Mononuclear cell (primary cell): Measurements from ENCODE around the gene YIPF2. TPM values are rescaled to one million over a fixed set of nuclear protein-coding genes. Genes with fewer than 3 reads are reported as not detected.

Source experiments
- H3K27me3 ChIP-seq: 2 replicates; pipeline ENCODE4 v1.6.0; 2011; ENCODE audit warnings: low read length, control low read depth; ENCODE audit not compliant: insufficient read depth
- H3K4me1 ChIP-seq: 2 replicates; pipeline ENCODE4 v1.5.1; 2011; ENCODE audit warnings: mild to moderate bottlenecking, low read length, control low read depth; ENCODE audit not compliant: insufficient read depth
- H3K4me3 ChIP-seq: 2 replicates; pipeline ENCODE4 v1.5.1; 2011; ENCODE audit warnings: mild to moderate bottlenecking, low read length, moderate library complexity
- H3K9me3 ChIP-seq: 2 replicates; pipeline ENCODE4 v1.5.1; 2011; ENCODE audit warnings: low read depth, mild to moderate bottlenecking, control low read depth, low read length
- total RNA-seq: library from RNA; depleted of rRNA; stranded (reverse); fragments of >200 nt; gene quantifications from one replicate; pipeline ENCODE4 v1.2.3, GENCODE V29; 2012

YIPF2 gene
- total RNA-seq, 1 donor: 11.9 TPM

DNA sequence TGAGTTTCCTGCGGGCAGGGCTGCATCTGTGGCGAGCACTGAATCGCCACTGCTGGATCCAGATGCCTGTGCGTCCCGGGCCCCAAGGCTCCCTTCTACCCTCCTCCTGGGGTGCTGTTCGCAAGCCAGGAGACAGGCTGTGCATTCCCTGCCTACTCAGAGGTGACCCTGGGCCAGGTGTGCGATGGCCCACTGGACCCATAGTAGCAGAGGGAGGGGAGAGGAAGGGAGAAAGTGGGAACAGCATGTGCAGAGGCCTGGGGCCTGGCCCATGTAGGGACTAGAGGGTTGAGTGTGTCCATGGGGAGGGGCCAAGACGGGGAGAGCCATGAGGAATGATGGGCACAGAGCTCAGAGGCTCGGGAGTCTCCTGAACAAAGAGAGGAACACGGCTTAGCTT is 29.8 kb downstream of the YIPF2 start:
- Histone ChIP-seq H3K4me3 (no peak overlapping the region), H3K9me3 (no peaks in the 10 kb centered on the region), H3K4me1 (no peaks in the 10 kb centered on the region), H3K27me3 (no peaks in the 10 kb centered on the region)

DNA sequence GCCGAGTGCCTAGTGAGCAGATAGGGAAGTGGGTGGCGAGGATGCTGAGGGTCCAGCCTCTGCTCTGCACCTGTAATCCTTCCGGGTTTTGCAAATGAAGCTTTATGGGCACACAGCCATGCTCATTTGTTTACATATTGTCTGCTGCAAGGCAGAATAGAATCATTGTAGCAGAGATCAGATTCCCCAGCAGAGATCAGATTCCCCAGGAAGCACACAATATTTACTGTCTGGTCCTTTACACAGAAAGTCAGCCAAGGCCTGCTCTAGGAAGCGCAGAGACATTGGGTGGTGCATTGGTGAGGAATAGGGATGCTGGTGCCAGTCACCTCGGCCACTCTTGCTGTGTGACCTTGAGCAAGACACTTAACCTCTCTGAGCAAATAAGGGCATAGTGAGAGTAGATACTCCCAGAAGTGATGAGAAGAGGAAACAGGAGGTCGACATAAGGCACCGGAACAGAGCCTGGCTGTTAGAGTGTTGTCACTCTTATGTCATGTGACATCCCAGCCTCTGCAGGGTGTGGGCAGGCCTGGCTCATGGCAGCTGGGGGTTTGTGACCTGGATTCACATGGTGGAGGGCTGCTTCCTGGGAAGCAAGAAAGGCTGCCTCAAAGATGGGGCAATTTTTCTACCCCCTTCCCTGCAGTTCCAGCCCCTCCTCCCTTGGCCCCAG is 31.4 kb downstream of the YIPF2 start:
- no peaks in the 10 kb centered on the region for H3K9me3 ChIP-seq
- H3K27me3 ChIP-seq: no peaks in the 10 kb centered on the region
- H3K4me1 ChIP-seq: no peaks in the 10 kb centered on the region
- H3K4me3 ChIP-seq: no peak overlapping the region

DNA sequence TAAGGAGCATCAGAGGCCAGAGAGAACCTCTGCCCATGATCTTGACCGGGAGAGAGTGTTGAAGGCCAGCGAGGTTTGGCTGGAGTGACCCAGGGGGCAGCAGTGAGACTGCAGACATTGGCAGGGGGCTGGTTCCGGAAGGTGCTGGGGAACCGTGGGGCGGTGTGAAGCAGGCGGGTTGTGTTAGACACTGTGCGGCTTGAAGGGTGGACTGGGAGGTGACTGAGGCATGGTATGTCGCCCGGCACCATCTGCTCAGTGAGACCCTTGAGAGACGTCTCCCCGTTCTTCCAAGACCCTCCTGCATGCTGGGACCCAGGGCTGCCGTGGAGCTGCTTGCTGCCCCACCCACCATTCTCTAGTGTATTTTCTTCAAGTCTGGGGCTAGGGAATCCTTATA is 32.5 kb downstream of the YIPF2 start:
- H3K4me1 ChIP-seq: no peaks in the 10 kb centered on the region
- no peak overlapping the region for H3K4me3 ChIP-seq
- no peaks in the 10 kb centered on the region for H3K27me3 ChIP-seq
- no peaks in the 10 kb centered on the region for H3K9me3 ChIP-seq

DNA sequence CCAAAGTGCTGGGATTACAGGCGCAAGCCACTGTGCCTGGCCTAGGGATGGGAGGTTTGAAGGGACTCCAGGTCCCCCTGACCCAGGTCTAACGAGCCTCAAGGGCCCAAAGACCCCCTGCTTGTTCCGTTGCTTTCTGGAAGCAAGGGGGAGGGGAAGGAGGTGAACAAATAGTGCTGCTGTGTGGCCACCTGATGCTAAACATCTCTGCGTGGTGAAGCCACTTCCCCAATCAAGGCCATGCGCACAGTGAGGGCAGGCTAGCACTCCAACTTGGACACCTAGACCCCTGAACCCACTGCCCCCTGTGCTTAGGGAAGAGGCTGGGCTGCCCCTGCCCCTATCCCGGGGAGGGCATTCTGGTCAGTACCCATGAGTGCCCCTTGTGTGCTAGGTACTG is 33.1 kb downstream of the YIPF2 start:
- H3K9me3 ChIP-seq: no peaks in the 10 kb centered on the region
- no peak overlapping the region for H3K4me3 ChIP-seq
- no peaks in the 10 kb centered on the region for H3K4me1 ChIP-seq
- no peaks in the 10 kb centered on the region for H3K27me3 ChIP-seq

DNA sequence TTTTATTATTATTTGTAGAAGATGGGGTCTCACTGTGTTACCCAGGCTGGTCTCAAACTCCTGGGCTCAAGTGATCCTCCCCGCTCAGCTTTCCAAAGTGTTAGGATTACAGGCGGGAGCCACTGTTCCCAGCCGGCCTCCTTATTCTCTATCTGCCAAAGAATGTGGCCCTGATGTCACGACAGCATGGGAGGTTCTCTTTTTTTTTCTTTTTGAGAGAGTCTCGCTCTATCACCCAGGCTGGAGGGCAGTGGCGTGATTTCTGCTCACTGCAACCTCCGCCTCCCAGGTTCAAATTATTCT is 33.6 kb downstream of the YIPF2 start:
- Histone ChIP-seq H3K4me3 (no peak overlapping the region), H3K27me3 (no peaks in the 10 kb centered on the region), H3K9me3 (no peaks in the 10 kb centered on the region), H3K4me1 (no peaks in the 10 kb centered on the region)

DNA sequence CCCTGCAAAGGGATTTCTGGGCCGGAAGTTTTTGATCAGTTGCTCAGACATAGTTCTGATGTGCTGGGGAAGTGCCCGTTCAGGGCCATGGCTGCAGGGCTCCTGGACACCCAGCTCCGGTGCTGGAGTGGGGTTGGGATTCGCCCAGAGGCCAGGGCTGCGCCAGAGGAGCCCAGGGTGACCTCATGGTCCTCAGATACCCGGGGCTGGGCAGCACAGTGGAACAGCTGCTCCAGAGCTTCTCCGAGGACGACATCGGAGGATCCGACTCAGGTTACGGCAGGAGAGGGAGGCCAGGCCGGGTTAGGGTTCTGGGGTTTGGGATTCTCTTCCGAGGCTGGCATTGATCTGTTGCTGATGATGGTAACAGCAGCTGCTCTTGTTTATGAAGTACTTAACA is 36.2 kb downstream of the YIPF2 start:
- no peaks in the 10 kb centered on the region for H3K9me3 ChIP-seq
- H3K27me3 ChIP-seq: no peaks in the 10 kb centered on the region

DNA sequence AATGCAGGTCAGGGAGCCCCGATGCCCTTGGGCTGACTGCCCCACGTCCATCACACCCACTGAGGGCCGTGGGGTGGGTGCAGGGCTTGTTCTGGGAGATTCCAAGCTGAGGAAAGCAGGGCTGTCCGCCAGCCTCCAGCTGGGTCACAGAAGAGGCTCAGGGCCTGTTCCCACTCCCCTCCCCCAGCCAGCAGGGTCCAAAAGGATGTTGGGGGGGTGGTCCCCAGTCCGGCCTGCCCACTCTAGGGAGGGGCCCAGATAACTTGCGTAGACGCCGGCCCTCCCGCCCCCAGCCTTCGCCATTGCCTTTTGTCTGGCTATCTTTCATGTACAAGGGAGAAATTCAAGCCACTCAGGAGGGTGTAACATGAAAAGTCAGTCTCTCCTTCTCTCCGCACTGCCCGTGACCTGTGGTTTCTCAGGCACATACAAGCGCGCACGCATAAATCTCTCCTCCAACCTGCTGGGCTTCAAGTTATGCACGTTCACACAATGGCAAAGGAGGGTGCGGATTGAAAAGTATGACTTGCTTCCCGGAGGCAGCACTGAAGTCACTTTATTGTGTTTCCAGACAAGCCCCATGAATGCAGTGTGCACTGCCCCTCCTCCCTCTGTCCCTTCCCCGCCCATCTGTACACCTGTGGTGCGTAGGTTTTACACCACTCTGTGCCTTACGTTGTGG is 36.9 kb downstream of the YIPF2 start:
- H3K4me3 ChIP-seq: no peak overlapping the region
- no peaks in the 10 kb centered on the region for H3K27me3 ChIP-seq
- no peaks in the 10 kb centered on the region for H3K4me1 ChIP-seq
- H3K9me3 ChIP-seq: no peaks in the 10 kb centered on the region

More for the DNA sequence above, 36.2 kb downstream of the YIPF2 start:
- Histone ChIP-seq H3K4me3 (no peak overlapping the region), H3K4me1 (no peaks in the 10 kb centered on the region)

DNA sequence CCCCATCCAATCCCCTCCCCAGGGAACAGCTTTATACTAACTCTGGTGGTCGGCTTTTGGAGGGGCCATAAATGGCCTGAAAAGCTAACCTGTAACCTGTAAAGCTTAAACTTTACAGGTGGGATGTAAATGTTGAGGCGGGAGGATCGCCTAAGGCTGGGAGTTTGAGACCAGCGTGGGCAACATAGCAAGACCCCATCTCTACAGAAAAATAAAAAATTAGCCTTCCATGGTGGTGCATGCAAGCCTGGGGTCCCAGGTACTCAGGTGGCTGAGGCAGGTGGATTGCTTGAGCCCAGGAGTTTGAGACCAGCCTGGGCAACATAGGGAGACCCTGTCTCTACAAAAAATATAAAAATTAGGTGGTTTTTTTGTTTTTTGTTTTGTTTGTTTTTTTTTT is 38.6 kb downstream of the YIPF2 start:
- Histone ChIP-seq H3K4me1 (no peaks in the 10 kb centered on the region), H3K9me3 (no peaks in the 10 kb centered on the region), H3K4me3 (no peak overlapping the region), H3K27me3 (no peaks in the 10 kb centered on the region)

DNA sequence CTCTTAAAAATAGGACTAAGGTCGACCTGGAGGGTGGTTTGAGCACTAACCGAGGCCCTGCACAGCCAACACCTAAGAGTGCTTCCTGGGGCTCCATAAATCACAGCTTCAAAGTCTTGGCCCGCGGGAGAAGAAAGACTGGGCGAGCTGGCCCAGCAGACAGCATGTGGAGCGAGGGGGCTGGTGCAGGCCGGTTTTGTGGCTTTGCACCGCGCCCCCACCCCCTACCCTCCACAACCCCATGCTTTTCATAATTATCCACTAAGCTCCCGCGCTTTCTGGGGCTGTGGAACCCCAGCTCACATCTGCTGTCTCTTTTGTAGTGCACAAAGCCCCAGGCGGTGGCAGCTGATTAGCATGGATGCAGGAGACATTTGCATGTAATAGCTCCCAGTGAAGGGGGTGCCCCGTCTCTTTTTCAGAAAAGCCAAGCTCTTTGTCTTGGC is 40.0 kb downstream of the YIPF2 start:
- no peaks in the 10 kb centered on the region for H3K4me1 ChIP-seq
- H3K9me3 ChIP-seq: no peaks in the 10 kb centered on the region
- no peaks in the 10 kb centered on the region for H3K27me3 ChIP-seq
- no peak overlapping the region for H3K4me3 ChIP-seq

DNA sequence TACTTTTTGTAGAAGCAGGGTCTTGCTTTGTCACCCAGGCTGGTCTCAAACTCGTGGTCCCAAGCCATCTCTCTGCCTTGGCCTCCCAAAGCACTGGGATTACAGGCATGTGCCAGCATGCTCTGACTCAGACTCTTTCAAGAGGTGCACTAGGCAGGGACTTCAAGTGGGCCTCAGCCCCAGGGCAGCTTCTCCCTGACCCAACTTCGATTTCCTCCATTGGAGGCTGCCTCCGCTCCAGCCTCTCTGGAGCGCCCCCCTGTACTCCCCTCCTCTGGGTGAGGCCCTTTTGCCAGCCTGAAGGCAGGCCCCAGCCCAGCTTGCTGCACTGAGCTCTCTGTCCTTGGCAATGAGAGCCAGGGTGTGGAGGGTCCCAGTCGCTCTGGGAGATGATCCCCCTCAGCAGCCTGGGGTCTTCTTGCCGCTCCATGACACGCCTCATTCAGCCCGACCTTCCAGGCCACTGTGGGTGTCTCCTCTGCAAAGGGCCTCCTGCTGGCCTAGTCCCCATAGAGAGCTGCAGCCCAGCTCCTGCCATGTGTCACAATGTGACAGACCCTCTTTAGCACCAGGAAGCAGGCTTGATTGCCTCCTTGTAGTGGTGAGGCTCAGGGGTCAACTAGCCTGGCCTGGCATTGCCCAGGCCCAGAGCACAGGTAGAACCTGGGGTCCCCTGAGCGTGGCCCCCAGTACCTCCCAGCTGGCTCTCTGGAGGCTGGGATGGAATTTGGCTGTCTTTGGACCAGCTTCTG is 40.6 kb downstream of the YIPF2 start:
- Histone ChIP-seq H3K9me3 (no peaks in the 10 kb centered on the region), H3K4me3 (no peak overlapping the region), H3K27me3 (no peaks in the 10 kb centered on the region), H3K4me1 (no peaks in the 10 kb centered on the region)

DNA sequence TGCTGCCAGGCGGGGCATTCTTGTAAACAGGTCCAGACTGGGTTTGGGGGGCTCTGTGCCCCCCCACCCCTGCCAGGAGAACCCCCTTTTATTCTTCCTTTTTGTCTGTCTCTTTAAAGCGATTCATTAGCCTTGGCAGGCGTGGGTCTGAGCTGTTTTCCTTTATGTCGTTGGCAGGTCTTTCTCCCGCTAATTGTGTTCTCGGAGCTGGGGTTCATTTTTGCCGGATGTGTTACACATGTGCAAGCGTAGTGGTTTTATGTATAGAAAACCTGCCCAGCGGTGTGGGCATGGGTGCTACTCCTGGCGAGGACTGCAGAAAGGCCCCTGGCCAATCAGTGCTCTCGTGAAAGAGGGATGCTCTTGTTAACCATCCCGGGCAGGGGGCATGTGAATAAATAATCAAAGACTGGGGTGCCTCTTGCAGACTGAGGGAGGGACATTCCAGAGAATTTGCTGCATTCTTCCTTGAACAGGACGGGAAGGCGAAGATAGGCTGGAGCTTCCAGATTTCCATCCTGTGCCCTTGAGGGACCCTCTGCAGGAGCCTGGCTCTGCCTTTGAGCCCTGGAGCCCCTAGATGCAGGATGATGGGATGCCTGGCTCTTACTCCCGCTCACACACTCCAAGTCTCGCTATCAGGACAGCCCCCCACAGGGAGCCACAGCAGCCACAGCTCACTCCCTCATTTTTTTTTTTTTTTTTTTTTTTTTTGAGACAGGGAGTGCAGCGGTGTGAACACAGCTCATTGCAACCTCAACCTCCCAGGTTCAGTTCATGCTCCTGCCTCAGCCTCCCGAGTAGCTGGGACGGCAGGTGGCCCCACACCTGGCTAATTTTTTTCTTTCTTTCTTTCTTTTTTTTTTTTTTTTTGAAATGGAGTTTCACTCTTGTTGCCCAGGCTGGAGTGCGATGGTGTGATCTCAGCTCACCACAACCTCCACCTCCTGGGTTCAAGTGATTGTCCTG is 43.0 kb downstream of the YIPF2 start:
- Histone ChIP-seq H3K9me3 (no peaks in the 10 kb centered on the region), H3K27me3 (no peaks in the 10 kb centered on the region), H3K4me3 (no peak overlapping the region), H3K4me1 (no peaks in the 10 kb centered on the region)

DNA sequence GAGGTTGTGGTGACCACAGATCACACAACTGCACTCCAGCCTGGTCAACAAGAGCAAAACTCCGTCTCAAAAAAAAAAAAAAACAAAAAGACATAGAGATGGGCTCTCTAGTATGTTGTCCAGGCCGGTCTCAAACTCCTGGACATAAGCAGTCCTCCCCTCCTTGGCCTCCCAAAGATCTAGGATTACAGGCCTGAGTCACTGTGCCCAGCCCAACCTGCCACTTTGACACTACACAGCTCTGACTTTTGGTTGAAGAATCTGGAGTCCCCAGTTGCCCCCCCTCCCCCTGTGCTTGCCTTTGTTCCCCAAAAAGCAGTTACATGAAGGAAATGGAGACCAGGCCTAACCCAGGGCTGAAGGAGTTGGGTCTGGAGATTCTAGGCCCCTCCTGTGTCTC is 44.2 kb downstream of the YIPF2 start:
- H3K4me3 ChIP-seq: no peak overlapping the region
- H3K27me3 ChIP-seq: no peaks in the 10 kb centered on the region
- peaks cover 2% of the 10 kb centered on the region for H3K4me1 ChIP-seq
- H3K9me3 ChIP-seq: no peaks in the 10 kb centered on the region

DNA sequence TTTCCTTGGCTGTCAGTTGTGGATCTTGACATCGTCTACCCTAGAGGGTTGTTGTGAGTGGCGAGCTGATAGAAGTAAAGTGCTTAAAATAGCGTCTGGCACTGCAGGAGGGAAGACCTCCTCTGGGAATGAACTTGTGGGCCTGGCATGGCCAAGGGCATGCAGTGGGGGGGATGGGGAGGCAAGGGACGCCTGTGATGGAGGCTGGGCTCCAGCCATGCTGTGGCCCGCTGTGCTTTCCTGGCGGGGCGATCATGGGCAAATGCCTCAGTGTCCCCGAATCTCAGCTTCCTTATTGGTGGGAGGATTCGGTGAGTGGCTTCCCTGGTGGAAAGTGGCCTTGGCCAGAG is 46.4 kb downstream of the YIPF2 start:
- no peaks in the 10 kb centered on the region for H3K9me3 ChIP-seq
- H3K4me1 ChIP-seq: peaks cover 19% of the 10 kb centered on the region
- H3K4me3 ChIP-seq: no peak overlapping the region
- no peaks in the 10 kb centered on the region for H3K27me3 ChIP-seq

DNA sequence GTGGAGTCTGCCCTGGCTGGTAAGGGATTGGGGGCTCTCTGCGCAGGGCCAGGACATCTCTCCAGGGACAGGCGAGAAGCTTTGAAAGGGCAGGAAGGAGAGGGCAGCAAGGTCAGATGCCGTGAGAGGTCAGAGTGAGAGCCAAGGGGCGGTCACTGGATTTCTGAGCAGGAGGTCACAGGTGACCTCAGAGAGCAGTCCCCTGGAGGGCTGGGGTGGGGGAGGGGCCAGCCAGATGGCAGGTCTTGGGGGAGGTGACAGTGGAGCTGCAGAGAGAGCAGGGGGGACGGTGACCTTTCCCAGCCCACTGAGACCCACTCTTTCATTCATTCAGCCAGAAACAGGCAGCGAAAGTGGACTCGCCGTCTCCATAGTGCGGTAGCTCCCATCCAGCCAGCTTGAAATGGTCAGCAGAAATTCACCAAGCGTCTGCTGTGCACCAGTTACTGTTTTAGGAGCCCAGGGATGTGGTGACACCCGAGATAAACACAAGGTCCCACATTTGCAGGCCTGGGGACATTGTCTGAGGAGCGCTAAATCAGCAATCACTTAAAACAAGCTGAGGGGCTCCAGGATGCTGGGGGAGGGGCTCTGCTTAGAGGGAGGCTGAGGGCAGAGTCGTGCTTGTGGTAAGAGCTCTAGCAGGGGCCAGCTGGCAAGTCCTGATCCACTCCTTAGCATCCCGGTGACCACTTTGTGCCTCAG is 46.9 kb downstream of the YIPF2 start:
- no peaks in the 10 kb centered on the region for H3K9me3 ChIP-seq
- no peaks in the 10 kb centered on the region for H3K27me3 ChIP-seq
- H3K4me3 ChIP-seq: no peak overlapping the region
- H3K4me1 ChIP-seq: peaks cover 24% of the 10 kb centered on the region
